HCT116 (cell line): ENCODE measurements around the gene NIN.

ENCODE experiments used
- MAX ChIP-seq: IDR thresholded peaks from 2 replicates; pipeline ENCODE4 v1.6.1; 2012
- POLR2A ChIP-seq: IDR thresholded peaks from 2 replicates; pipeline ENCODE4 v1.7.0; 2011; ENCODE audit warnings: borderline replicate concordance; ENCODE audit not compliant: insufficient read depth, insufficient read length; ENCODE audit errors: extremely low read depth
- ZBTB33 ChIP-seq: IDR thresholded peaks from 2 replicates; pipeline ENCODE4 v1.6.1; 2011; ENCODE audit warnings: mild to moderate bottlenecking, low read length, moderate library complexity; ENCODE audit not compliant: insufficient replicate concordance; ENCODE audit errors: extremely low read depth
- TF ChIP-seq, protein P1 (sequence below), 3 experiments: fragments of 200-600 bp in 1 of 3; sonication (generic) in 1 of 3; IDR thresholded peaks in 2 of 3; conservative IDR thresholded peaks in 1 of 3; 2 replicates each; pipeline ENCODE4 v1.5.1; 2012 to 2017; ENCODE audit warnings: low read depth in 2 of 3, low read length in 2 of 3, antibody characterized with exemption in 1 of 3, borderline replicate concordance in 1 of 3, control low read depth in 1 of 3, mild to moderate bottlenecking in 1 of 3, mixed read lengths in 1 of 3, mixed run types in 1 of 3, moderate library complexity in 1 of 3; ENCODE audit not compliant: insufficient read depth in 1 of 3

DNA sequence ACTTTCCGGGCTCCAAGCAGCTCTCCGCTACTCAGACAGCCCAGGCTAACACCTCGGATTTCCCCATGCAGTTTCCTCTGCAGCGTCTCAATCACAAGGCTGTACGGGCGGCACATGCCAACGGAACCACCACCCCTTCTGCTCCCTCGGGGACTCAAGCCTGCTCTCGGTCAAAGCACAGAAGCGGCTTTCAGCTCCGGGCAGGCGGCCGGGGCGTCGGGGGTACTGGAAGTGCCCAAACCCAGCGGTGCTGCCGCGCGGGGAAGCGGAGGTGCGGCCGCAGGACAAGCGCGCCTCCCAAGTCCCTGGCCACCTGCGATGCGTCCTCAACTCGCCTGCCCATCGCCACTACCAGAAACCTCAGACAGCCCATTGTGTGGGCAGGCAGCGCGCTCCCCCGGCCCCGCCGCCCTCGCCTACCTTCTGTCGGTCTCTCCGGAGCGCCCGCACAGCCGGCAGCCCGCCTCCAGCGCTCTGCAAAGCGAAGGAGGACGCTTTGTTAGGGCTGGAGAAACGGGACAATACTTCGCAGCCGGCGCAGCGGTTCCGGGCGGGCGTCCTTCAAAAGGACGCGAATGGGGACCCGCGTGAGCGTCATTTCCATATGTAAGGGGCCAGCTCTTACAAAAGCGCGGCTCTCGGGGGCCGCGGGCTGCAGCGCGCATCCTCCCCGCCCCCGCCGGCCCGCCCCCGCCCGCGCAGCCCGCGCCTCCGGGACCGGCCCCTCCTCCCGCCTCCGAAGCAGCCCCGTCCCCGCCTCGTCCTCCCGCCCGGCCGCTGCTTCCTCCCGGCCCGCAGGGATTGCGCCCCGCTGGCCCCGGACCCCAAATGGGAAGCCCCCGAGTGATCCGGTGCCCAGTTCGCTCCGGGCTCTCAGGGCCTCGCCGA lies 674 bp downstream of the NIN start:
- TF ChIP-seq, protein P1, sequence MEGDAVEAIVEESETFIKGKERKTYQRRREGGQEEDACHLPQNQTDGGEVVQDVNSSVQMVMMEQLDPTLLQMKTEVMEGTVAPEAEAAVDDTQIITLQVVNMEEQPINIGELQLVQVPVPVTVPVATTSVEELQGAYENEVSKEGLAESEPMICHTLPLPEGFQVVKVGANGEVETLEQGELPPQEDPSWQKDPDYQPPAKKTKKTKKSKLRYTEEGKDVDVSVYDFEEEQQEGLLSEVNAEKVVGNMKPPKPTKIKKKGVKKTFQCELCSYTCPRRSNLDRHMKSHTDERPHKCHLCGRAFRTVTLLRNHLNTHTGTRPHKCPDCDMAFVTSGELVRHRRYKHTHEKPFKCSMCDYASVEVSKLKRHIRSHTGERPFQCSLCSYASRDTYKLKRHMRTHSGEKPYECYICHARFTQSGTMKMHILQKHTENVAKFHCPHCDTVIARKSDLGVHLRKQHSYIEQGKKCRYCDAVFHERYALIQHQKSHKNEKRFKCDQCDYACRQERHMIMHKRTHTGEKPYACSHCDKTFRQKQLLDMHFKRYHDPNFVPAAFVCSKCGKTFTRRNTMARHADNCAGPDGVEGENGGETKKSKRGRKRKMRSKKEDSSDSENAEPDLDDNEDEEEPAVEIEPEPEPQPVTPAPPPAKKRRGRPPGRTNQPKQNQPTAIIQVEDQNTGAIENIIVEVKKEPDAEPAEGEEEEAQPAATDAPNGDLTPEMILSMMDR (IDR thresholded peaks at IDR 0.05 in 2 of 3, conservative IDR thresholded peaks at IDR 0.05 in 1 of 3; ENCODE audit: borderline replicate concordance in 1 of 3, insufficient read depth in 1 of 3, low read depth in 2 of 3, low read length in 2 of 3) = no peak
- TF ChIP-seq POLR2A (no peak), ZBTB33 (no peak), MAX (no peak)
